Midbrain (tissue), 1 donor: ENCODE results near the gene LSS.

Source experiments
- DNase-seq: peaks from one replicate; lab custom pipeline; 2025; lab: John Stamatoyannopoulos, UW

The LSS gene

GRCh38 chr21:46218906-46219590 is 9.5 kb downstream of the LSS start:
- no peak for DNase-seq

- no peak for DNase-seq
Observed at GRCh38 chr21:46217511-46218196, 10.9 kb downstream of the LSS start.

- DNase-seq: no peak
Observed at GRCh38 chr21:46216132-46216747, 12.3 kb downstream of the LSS start.

- no peak for DNase-seq
Observed at GRCh38 chr21:46215436-46216131, 13.0 kb downstream of the LSS start.

- DNase-seq: no peak
Observed at GRCh38 chr21:46214478-46215340, 13.9 kb downstream of the LSS start.

- no peak for DNase-seq
Observed at GRCh38 chr21:46213620-46214286, 14.8 kb downstream of the LSS start.

GRCh38 chr21:46212721-46213484 is 15.7 kb downstream of the LSS start:
- no peak for DNase-seq

GRCh38 chr21:46211786-46212720 is 16.5 kb downstream of the LSS start:
- DNase-seq: no peak

- no peak for DNase-seq
Observed at GRCh38 chr21:46211376-46211775, 17.2 kb downstream of the LSS start.

GRCh38 chr21:46210378-46211136 is 18.0 kb downstream of the LSS start:
- no peak for DNase-seq

GRCh38 chr21:46208761-46209721 is 19.5 kb downstream of the LSS start:
- DNase-seq: no peak

- DNase-seq: no peak
Observed at GRCh38 chr21:46207920-46208591, 20.5 kb downstream of the LSS start.

- no peak for DNase-seq
Observed at GRCh38 chr21:46207006-46207919, 21.3 kb downstream of the LSS start.

GRCh38 chr21:46206163-46207005 is 22.2 kb downstream of the LSS start:
- no peak for DNase-seq

GRCh38 chr21:46205766-46206162 is 22.8 kb downstream of the LSS start:
- no peak for DNase-seq
